Ectodermal cell (in vitro differentiated cells): Measurements from ENCODE around the gene WDR27.
A peak's percentile ranks its signal among the peaks of the same experiment; 100 is the strongest.
"Not testable (repeated sequence)": the region's sequence is repeated elsewhere in the genome, so short reads cannot be mapped to it uniquely, and the experiment has no call there.

Experiments
- H3K27ac ChIP-seq: 2 replicates; pipeline ENCODE4 v1.7.0; 2013; ENCODE audit warnings: mild to moderate bottlenecking, low read depth, low read length; ENCODE audit not compliant: insufficient read depth, poor library complexity, severe bottlenecking
- H3K27me3 ChIP-seq: 2 replicates; pipeline ENCODE4 v1.7.0; 2013; ENCODE audit warnings: mild to moderate bottlenecking, low read length; ENCODE audit not compliant: insufficient read depth, control insufficient read depth, poor library complexity, severe bottlenecking
- H3K36me3 ChIP-seq: one replicate; pipeline ENCODE4 v1.7.0; 2013; ENCODE audit warnings: low read length; ENCODE audit not compliant: control insufficient read depth, insufficient read depth
- H3K4me1 ChIP-seq: one replicate; pipeline ENCODE4 v1.7.0; 2013; ENCODE audit warnings: low read length; ENCODE audit not compliant: control insufficient read depth, insufficient read depth
- H3K4me3 ChIP-seq: 2 replicates; pipeline ENCODE4 v1.7.0; 2013; ENCODE audit warnings: low read depth, low read length, control low read depth; ENCODE audit not compliant: insufficient read depth
- H3K9me3 ChIP-seq: 2 replicates; pipeline ENCODE4 v1.7.0; 2013; ENCODE audit warnings: mild to moderate bottlenecking, low read length, moderate library complexity; ENCODE audit not compliant: control insufficient read depth
- WGBS, 2 experiments: methylation state at CpG; one replicate each; pipeline ENCODE4 v1.1.7; 2013; ENCODE audit warnings: missing lambda C conversion rate in 2 of 2; 5-methylcytosine and 5-hydroxymethylcytosine counted together

Gene WDR27

GRCh38 chr6:169452117-169452868 is 249.5 kb downstream of the WDR27 start:
- WGBS, 2 experiments, result 94% methylated on average over 36 of the region's 36 CpGs
- H3K4me1 ChIP-seq, result peaks cover 4% of the 10 kb centered on the region
- H3K27ac ChIP-seq, result no peak overlapping the region
- no peak overlapping the region for H3K4me3 ChIP-seq
- no peaks in the 10 kb centered on the region for H3K36me3 ChIP-seq
- no peaks in the 10 kb centered on the region for H3K9me3 ChIP-seq
- H3K27me3 ChIP-seq, result no peaks in the 10 kb centered on the region

GRCh38 chr6:169451065-169451838 is 250.6 kb downstream of the WDR27 start:
- H3K36me3 ChIP-seq, result no peaks in the 10 kb centered on the region
- H3K27ac ChIP-seq, result no peak overlapping the region

GRCh38 chr6:169450097-169450496 is 251.7 kb downstream of the WDR27 start:
- 68 to 76% methylated on average over 12 of the region's 12 CpGs for WGBS, 2 experiments
- peak overlapping the region; percentile 53 for H3K27ac ChIP-seq
- H3K36me3 ChIP-seq, result no peaks in the 10 kb centered on the region
- H3K4me1 ChIP-seq, result peaks cover 4% of the 10 kb centered on the region
- H3K27me3 ChIP-seq, result no peaks in the 10 kb centered on the region
- H3K4me3 ChIP-seq, result no peak overlapping the region
- H3K9me3 ChIP-seq, result no peaks in the 10 kb centered on the region

More at GRCh38 chr6:169451065-169451838, 250.6 kb downstream of the WDR27 start:
- 96 to 97% methylated on average over 14 of the region's 14 CpGs for WGBS, 2 experiments
- Histone ChIP-seq H3K27me3 (no peaks in the 10 kb centered on the region), H3K9me3 (no peaks in the 10 kb centered on the region), H3K4me3 (no peak overlapping the region), H3K4me1 (peaks cover 4% of the 10 kb centered on the region)

GRCh38 chr6:169449221-169449620 is 252.6 kb downstream of the WDR27 start:
- 92 to 96% methylated on average over 6 of the region's 6 CpGs for WGBS, 2 experiments
- no peaks in the 10 kb centered on the region for H3K9me3 ChIP-seq
- H3K4me1 ChIP-seq, result peaks cover 4% of the 10 kb centered on the region

GRCh38 chr6:169445661-169446581 is 255.9 kb downstream of the WDR27 start:
- Histone ChIP-seq H3K36me3 (no peaks in the 10 kb centered on the region), H3K27ac (no peak overlapping the region)
- WGBS, 2 experiments, result 84% methylated on average over 27 of the region's 27 CpGs

More at GRCh38 chr6:169449221-169449620, 252.6 kb downstream of the WDR27 start:
- no peak overlapping the region for H3K4me3 ChIP-seq
- H3K27ac ChIP-seq, result no peak overlapping the region
- no peaks in the 10 kb centered on the region for H3K27me3 ChIP-seq
- no peaks in the 10 kb centered on the region for H3K36me3 ChIP-seq

GRCh38 chr6:169445227-169445626 is 256.6 kb downstream of the WDR27 start:
- H3K27me3 ChIP-seq, result no peaks in the 10 kb centered on the region
- H3K36me3 ChIP-seq, result no peaks in the 10 kb centered on the region
- H3K4me1 ChIP-seq, result peaks cover under 1% of the 10 kb centered on the region
- no peak overlapping the region for H3K4me3 ChIP-seq
- no peak overlapping the region for H3K27ac ChIP-seq
- 90 to 93% methylated on average over 7 of the region's 7 CpGs for WGBS, 2 experiments
- no peaks in the 10 kb centered on the region for H3K9me3 ChIP-seq

More at GRCh38 chr6:169445661-169446581, 255.9 kb downstream of the WDR27 start:
- Histone ChIP-seq H3K9me3 (no peaks in the 10 kb centered on the region), H3K27me3 (no peaks in the 10 kb centered on the region), H3K4me1 (peaks cover 4% of the 10 kb centered on the region), H3K4me3 (no peak overlapping the region)

- Histone ChIP-seq H3K9me3 (no peaks in the 10 kb centered on the region), H3K4me3 (no peak overlapping the region), H3K27ac (no peak overlapping the region), H3K36me3 (no peaks in the 10 kb centered on the region), H3K27me3 (no peaks in the 10 kb centered on the region), H3K4me1 (no peaks in the 10 kb centered on the region)
- 91 to 93% methylated on average over 5 of the region's 5 CpGs for WGBS, 2 experiments
Measured at GRCh38 chr6:169441292-169441691, 260.5 kb downstream of the WDR27 start.

- Histone ChIP-seq H3K9me3 (no peaks in the 10 kb centered on the region), H3K4me1 (no peaks in the 10 kb centered on the region), H3K4me3 (no peak overlapping the region), H3K36me3 (no peaks in the 10 kb centered on the region), H3K27me3 (no peaks in the 10 kb centered on the region), H3K27ac (no peak overlapping the region)
- no CpG with 5 or more reads among the region's 1 CpG for WGBS, 2 experiments
Measured at GRCh38 chr6:169439710-169440109, 262.1 kb downstream of the WDR27 start.

- H3K4me3 ChIP-seq, H3K4me1 ChIP-seq, H3K27ac ChIP-seq, H3K36me3 ChIP-seq, H3K9me3 ChIP-seq, H3K27me3 ChIP-seq: not testable (repeated sequence)
Measured at GRCh38 chr6:169434554-169434953, 267.3 kb downstream of the WDR27 start.
